K562 (cell line): ENCODE data around the gene QRFP. TPM values are rescaled to one million over a fixed set of nuclear protein-coding genes. Genes with fewer than 3 reads are reported as not detected.

Experiments used
- ATAC-seq: fragments of 200-7000 bp; cut with Tn5 transposase; 3 replicates; pipeline ENCODE4 v1.9.1; 2020; ENCODE audit warnings: moderate library complexity
- BruUV-seq: library from RNA; stranded (reverse); fragments of 400-500 nt; replicated peaks from 2 replicates; lab custom pipeline; 2021; lab: Mats Ljungman, UMichigan
- CTCF ChIA-PET: fragments of 300-600 bp; formaldehyde crosslinking; extraction: SDS; loops from one replicate; lab custom pipeline; 2021; ENCODE audit warnings: low intra/inter-chr PET ratio; lab: Yijun Ruan, JAX
- POLR2A ChIA-PET: fragments of 300-600, 350-650 bp; sonication (Branson Sonifier 250); formaldehyde crosslinking; extraction: SDS; loops from one replicate; lab custom pipeline; 2021; ENCODE audit warnings: antibody characterized with exemption, inconsistent platforms; lab: Yijun Ruan, JAX
- DNase-seq, 4 experiments: peaks; one replicate each; pipeline versions ENCODE4 v3.0.0 to v3.0.0-alpha.2; 2011 to 2018; ENCODE audit warnings: low spot score in 3 of 4, mixed read lengths in 3 of 4; ENCODE audit errors: extremely low read depth in 1 of 4
- FAIRE-seq: peaks from 2 replicates; lab custom pipeline; 2011; peaks lifted over from hg19 to GRCh38; lab: Jason Lieb, UNC
- H2AFZ ChIP-seq: 2 replicates; pipeline ENCODE4 v1.6.0; 2011; ENCODE audit warnings: low read depth, low read length, control low read depth, inconsistent platforms
- H3K27ac ChIP-seq: fragments of 200-600 bp; 3 replicates; pipeline ENCODE4 v1.8.0; 2011; ENCODE audit warnings: low read depth, mild to moderate bottlenecking, control low read depth, inconsistent platforms, low read length, moderate library complexity, mixed read lengths; ENCODE audit errors: extremely low read depth
- H3K27me3 ChIP-seq, 2 experiments: fragments of 300-600 bp in 1 of 2; 2 replicates in 1 of 2; 3 replicates in 1 of 2; pipeline versions ENCODE4 v1.6.0 to v1.8.0; 2011; ENCODE audit warnings: inconsistent platforms in 2 of 2, low read length in 2 of 2, mild to moderate bottlenecking in 1 of 2, mixed read lengths in 1 of 2, moderate library complexity in 1 of 2; ENCODE audit not compliant: control insufficient read depth in 2 of 2, insufficient read depth in 2 of 2
- H3K36me3 ChIP-seq: fragments of 300-600 bp; 3 replicates; pipeline ENCODE4 v1.8.0; 2011; ENCODE audit warnings: mild to moderate bottlenecking, low read length, inconsistent platforms; ENCODE audit not compliant: control insufficient read depth, insufficient read depth
- H3K4me1 ChIP-seq, 2 experiments: fragments of 200-600 bp in 1 of 2; replicated peaks in 1 of 2; 2 replicates in 1 of 2; 3 replicates in 1 of 2; pipeline versions ENCODE4 v1.5.1 to v1.8.0; 2011; ENCODE audit warnings: inconsistent platforms in 2 of 2, low read length in 2 of 2, mild to moderate bottlenecking in 1 of 2, mixed read lengths in 1 of 2, moderate library complexity in 1 of 2; ENCODE audit not compliant: control insufficient read depth in 2 of 2, insufficient read depth in 2 of 2
- H3K4me2 ChIP-seq: 2 replicates; pipeline ENCODE4 v1.6.1; 2011; ENCODE audit warnings: low read length, control low read depth, inconsistent platforms, mixed read lengths; ENCODE audit not compliant: insufficient read depth
- H3K4me3 ChIP-seq: fragments of 200-600 bp; sonication (generic), shearing (Covaris generic); 2 replicates; pipeline ENCODE4 v1.5.1; 2016; ENCODE audit warnings: control low read depth, inconsistent platforms
- H3K79me2 ChIP-seq: fragments of 200-600 bp; 3 replicates; pipeline ENCODE4 v1.8.0; 2011; ENCODE audit warnings: low read length, inconsistent platforms; ENCODE audit not compliant: control insufficient read depth, insufficient read depth
- H3K9ac ChIP-seq, 2 experiments: 2 replicates each; pipeline versions ENCODE4 v1.6.0 to v1.6.1; 2011; ENCODE audit warnings: low read depth in 2 of 2, low read length in 2 of 2, control low read depth in 1 of 2, inconsistent platforms in 1 of 2, mild to moderate bottlenecking in 1 of 2, mixed read lengths in 1 of 2; ENCODE audit not compliant: insufficient read depth in 1 of 2
- H3K9me1 ChIP-seq: one replicate; pipeline ENCODE4 v1.6.0; 2011; ENCODE audit warnings: inconsistent platforms, mild to moderate bottlenecking, low read length, moderate library complexity; ENCODE audit not compliant: control insufficient read depth, insufficient read depth
- H3K9me3 ChIP-seq: replicated peaks from 2 replicates; pipeline ENCODE4 v1.5.1; 2011; ENCODE audit warnings: low read depth, low read length, inconsistent platforms; ENCODE audit not compliant: control insufficient read depth, insufficient read depth
- H4K20me1 ChIP-seq: replicated peaks from 2 replicates; pipeline ENCODE4 v1.6.1; 2011; ENCODE audit warnings: low read length, inconsistent platforms, mixed read lengths; ENCODE audit not compliant: control insufficient read depth, insufficient read depth
- CREM ChIP-seq: IDR thresholded peaks from 2 replicates; pipeline ENCODE4 v1.6.1; 2014; ENCODE audit warnings: antibody characterized with exemption, low read depth
- FOXA3 ChIP-seq, 2 experiments: fragments of 450-650 bp in 1 of 2; sonication (generic) in 1 of 2; formaldehyde crosslinking; IDR thresholded peaks in 1 of 2; conservative IDR thresholded peaks in 1 of 2; 2 replicates each; pipeline versions ENCODE4 v1.4.0 to v1.8.0; 2020 to 2022; ENCODE audit warnings: mild to moderate bottlenecking in 2 of 2, missing genetic modification reagents in 1 of 2
- FOXJ2 ChIP-seq: fragments of 200-800 bp; sonication (Bioruptor generic); IDR thresholded peaks from 2 replicates; pipeline ENCODE4 v1.6.1; 2016; ENCODE audit warnings: missing genetic modification characterization, missing compliant biosample characterization
- HNRNPH1 ChIP-seq: fragments of 200-400 bp; formaldehyde crosslinking; optimal IDR thresholded peaks from 2 replicates; pipeline ENCODE3; 2017; ENCODE audit warnings: low read depth, mild to moderate bottlenecking, low read length, moderate library complexity
- SMC3 ChIP-seq: conservative IDR thresholded peaks from 2 replicates; pipeline ENCODE4 v1.6.1; 2011; ENCODE audit warnings: low read depth, low read length, improper control_type of control experiment; ENCODE audit not compliant: insufficient read depth
- TFAM ChIP-seq: fragments of 250-450 bp; sonication (Bioruptor Pico); conservative IDR thresholded peaks from 2 replicates; pipeline ENCODE4 v1.5.0; 2021; ENCODE audit warnings: mild to moderate bottlenecking, moderate library complexity
- ZC3H4 ChIP-seq: sonication (generic); formaldehyde crosslinking; IDR thresholded peaks from 2 replicates; pipeline ENCODE4 v1.9.0; 2021; ENCODE audit warnings: missing genetic modification reagents, borderline replicate concordance
- ZKSCAN1 ChIP-seq: fragments of 150-350 bp; IDR thresholded peaks from 2 replicates; pipeline ENCODE4 v1.6.1; 2016; ENCODE audit warnings: low read depth, low read length
- ZNF174 ChIP-seq: fragments of 250-450 bp; sonication (Bioruptor Pico); IDR thresholded peaks from 2 replicates; pipeline ENCODE4 v1.4.0; 2020; ENCODE audit warnings: mild to moderate bottlenecking
- ZNF274 ChIP-seq: IDR thresholded peaks from 2 replicates; pipeline ENCODE4 v1.6.1; 2011; ENCODE audit warnings: low read depth, mild to moderate bottlenecking, low read length, moderate library complexity, borderline replicate concordance
- WGBS: fragments of 100-300 bp; shearing (Covaris generic); methylation state at CpG from one replicate; pipeline ENCODE4 v1.1.6; 2016; ENCODE audit warnings: low coverage, mixed read lengths; ENCODE audit not compliant: insufficient coverage; ENCODE audit errors: missing lambda C conversion rate; 5-methylcytosine and 5-hydroxymethylcytosine counted together
- in situ Hi-C: fragments of 300-500 bp; cut with MboI; formaldehyde crosslinking; loops from 4 replicates; pipeline ENCODE4 v1.15.0; 2018; ENCODE audit warnings: inconsistent platforms, mixed read lengths
- intact Hi-C: fragments of 100-400 bp; cut with micrococcal nuclease; formaldehyde crosslinking; loops from 2 replicates; pipeline ENCODE4 v1.14.2; 2022
- polyA plus RNA-seq, 8 experiments: library from polyadenylated mRNA; depleted of rRNA in 4 of 8; stranded (reverse) in 5 of 8; unstranded in 3 of 8; fragments of >200 nt; fragmentation: Nextera tagmentation in 2 of 8; fragmentation: Illumina TruSeq in 1 of 8; extraction: Ambion mirVana in 2 of 8; extraction: Trizol in 1 of 8; gene quantifications; 2 replicates each; pipeline versions ENCODE4 v1.2.1 to v1.2.3, GENCODE V29; 2011 to 2014; ENCODE audit warnings: inconsistent platforms in 1 of 8, missing spikeins in 1 of 8
- total RNA-seq, 7 experiments: library from RNA; depleted of rRNA in 6 of 7; stranded (reverse); fragments of >200 nt in 6 of 7; fragmentation: Illumina TruSeq in 2 of 7; extraction: Trizol in 2 of 7; gene quantifications; 2 replicates each; pipeline versions ENCODE4 v1.2.1 to v1.2.3, GENCODE V29; 2011 to 2021; ENCODE audit warnings: low replicate concordance in 1 of 7
- TF ChIP-seq, protein P1 (sequence below): fragments of 250-450 bp; sonication (Bioruptor Pico); IDR thresholded peaks from 2 replicates; pipeline ENCODE4 v1.5.0; 2021
- TF ChIP-seq, protein P2 (sequence below): sonication (generic); formaldehyde crosslinking; IDR thresholded peaks from 2 replicates; pipeline ENCODE4 v1.8.1; 2022; ENCODE audit warnings: missing genetic modification reagents
- TF ChIP-seq, protein P3 (sequence below): fragments of 250-450 bp; sonication (Bioruptor Pico); IDR thresholded peaks from 2 replicates; pipeline ENCODE4 v1.5.0; 2022; ENCODE audit warnings: mild to moderate bottlenecking
- TF ChIP-seq, protein P4 (sequence below): fragments of 250-450 bp; sonication (Bioruptor Pico); IDR thresholded peaks from 2 replicates; pipeline ENCODE4 v1.5.0; 2021; ENCODE audit warnings: mild to moderate bottlenecking, borderline replicate concordance

The QRFP gene
- total and polyA plus RNA-seq, 9 of the 15 experiments (the other 6 are each of a cell fraction or from before 2014, with no cell fraction given): not detected

DNA sequence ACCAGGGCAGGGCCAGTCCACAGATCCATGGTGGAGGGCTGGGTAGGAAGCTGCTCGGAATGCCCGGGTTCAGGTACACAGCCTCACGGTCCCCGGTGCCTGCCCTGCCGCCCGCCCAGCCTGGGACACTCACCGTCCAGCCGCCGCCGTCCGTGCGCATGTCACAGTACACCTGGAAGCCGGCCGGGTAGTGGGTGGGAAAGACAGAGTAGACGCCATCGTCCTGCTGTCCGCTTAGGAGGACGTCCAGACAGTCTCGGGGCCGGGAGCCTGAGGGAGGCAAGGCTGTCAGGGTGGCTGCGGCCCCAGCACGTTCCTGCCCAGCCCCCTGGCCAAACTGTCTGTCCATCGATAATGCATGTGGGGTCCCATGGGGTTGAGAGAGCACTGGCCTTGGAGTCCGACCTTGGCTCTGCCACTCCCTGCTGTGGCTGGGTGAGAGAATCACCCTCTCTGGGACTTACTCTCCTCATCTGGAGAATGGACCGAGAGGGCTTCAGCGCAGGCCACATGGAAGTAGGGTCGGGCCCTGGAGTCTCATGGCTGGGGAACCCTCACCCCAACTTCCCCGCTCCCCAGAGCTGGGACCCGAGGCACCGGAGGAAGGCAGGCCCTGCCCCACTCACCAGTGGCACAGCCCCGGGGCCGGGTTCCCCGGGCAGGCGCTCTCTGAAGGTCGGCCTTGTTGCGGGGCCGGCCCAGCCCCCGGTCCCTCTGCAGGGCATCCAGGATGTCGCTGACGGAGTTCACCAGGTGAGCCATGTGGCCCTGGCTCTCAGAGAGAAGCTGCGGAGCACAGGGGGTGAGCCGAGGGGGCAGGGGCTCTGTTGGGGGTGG is 27.2 kb upstream of the QRFP start:
- ChIA-PET POLR2A (interaction anchor here (0.5 to 26.8 kb wide), 7 partner anchors 1 to 75 kb away, joined by 3 to 582 read pairs (median 4); no protein-coding TSS in a partner anchor), CTCF (interaction anchor here (0.6 kb wide), 1 partner anchor 86 kb away, joined by 3 read pairs; no protein-coding TSS in a partner anchor)
- Histone ChIP-seq H3K27ac (no peak overlapping the region), H3K9ac (peak overlapping the region in 1 of 2 experiments; percentile 13; a peak in 1 of 4 replicates), H3K4me1 (peaks cover 0 to 49% of the 10 kb centered on the region in 2 experiments; a peak in 1 of 5 replicates), H3K4me3 (no peak overlapping the region), H3K4me2 (no peak overlapping the region), H4K20me1 (peaks cover 82% of the 10 kb centered on the region), H3K36me3 (no peaks in the 10 kb centered on the region), H3K27me3 (peaks cover 95 to 100% of the 10 kb centered on the region in 2 experiments), H3K79me2 (no peaks in the 10 kb centered on the region), H3K9me1 (no peaks in the 10 kb centered on the region), H2AFZ (no peak overlapping the region), H3K9me3 (no peaks in the 10 kb centered on the region)
- peak in 2 of 4 experiments; percentile 65 to 75 for DNase-seq
- FAIRE-seq: no peak
- in situ Hi-C loops: no loop called here
- peak; percentile 2; the same call in 2 of the 3 replicates for ATAC-seq
- intact Hi-C loops: no loop called here
- no TSS peak for BruUV-seq
- WGBS: 5% methylated on average over 42 of the region's 42 CpGs
- TF ChIP-seq FOXA3 (CRISPR knock-in tag; conservative IDR thresholded peaks at IDR 0.05 in 1 of 2, IDR thresholded peaks at IDR 0.05 in 1 of 2) (no peak), CREM (no peak), ZC3H4 (no peak), ZNF174 (no peak), ZNF274 (no peak), ZKSCAN1 (0 out of 2 replicates have a peak, but pooled peaks have one; percentile 58), TFAM (CRISPR knock-in tag) (no peak), FOXJ2 (tag) (no peak), HNRNPH1 (no peak), SMC3 (0 out of 2 replicates have a peak, but pooled peaks have one; percentile 14)
- TF ChIP-seq, protein P1, sequence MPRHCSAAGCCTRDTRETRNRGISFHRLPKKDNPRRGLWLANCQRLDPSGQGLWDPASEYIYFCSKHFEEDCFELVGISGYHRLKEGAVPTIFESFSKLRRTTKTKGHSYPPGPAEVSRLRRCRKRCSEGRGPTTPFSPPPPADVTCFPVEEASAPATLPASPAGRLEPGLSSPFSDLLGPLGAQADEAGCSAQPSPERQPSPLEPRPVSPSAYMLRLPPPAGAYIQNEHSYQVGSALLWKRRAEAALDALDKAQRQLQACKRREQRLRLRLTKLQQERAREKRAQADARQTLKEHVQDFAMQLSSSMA (CRISPR knock-in tag): no peak
- TF ChIP-seq, protein P2, sequence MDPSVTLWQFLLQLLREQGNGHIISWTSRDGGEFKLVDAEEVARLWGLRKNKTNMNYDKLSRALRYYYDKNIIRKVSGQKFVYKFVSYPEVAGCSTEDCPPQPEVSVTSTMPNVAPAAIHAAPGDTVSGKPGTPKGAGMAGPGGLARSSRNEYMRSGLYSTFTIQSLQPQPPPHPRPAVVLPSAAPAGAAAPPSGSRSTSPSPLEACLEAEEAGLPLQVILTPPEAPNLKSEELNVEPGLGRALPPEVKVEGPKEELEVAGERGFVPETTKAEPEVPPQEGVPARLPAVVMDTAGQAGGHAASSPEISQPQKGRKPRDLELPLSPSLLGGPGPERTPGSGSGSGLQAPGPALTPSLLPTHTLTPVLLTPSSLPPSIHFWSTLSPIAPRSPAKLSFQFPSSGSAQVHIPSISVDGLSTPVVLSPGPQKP (CRISPR knock-in tag): no peak
- TF ChIP-seq, protein P3, sequence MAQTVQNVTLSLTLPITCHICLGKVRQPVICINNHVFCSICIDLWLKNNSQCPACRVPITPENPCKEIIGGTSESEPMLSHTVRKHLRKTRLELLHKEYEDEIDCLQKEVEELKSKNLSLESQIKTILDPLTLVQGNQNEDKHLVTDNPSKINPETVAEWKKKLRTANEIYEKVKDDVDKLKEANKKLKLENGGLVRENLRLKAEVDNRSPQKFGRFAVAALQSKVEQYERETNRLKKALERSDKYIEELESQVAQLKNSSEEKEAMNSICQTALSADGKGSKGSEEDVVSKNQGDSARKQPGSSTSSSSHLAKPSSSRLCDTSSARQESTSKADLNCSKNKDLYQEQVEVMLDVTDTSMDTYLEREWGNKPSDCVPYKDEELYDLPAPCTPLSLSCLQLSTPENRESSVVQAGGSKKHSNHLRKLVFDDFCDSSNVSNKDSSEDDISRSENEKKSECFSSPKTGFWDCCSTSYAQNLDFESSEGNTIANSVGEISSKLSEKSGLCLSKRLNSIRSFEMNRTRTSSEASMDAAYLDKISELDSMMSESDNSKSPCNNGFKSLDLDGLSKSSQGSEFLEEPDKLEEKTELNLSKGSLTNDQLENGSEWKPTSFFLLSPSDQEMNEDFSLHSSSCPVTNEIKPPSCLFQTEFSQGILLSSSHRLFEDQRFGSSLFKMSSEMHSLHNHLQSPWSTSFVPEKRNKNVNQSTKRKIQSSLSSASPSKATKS (CRISPR knock-in tag): no peak
- TF ChIP-seq, protein P4, sequence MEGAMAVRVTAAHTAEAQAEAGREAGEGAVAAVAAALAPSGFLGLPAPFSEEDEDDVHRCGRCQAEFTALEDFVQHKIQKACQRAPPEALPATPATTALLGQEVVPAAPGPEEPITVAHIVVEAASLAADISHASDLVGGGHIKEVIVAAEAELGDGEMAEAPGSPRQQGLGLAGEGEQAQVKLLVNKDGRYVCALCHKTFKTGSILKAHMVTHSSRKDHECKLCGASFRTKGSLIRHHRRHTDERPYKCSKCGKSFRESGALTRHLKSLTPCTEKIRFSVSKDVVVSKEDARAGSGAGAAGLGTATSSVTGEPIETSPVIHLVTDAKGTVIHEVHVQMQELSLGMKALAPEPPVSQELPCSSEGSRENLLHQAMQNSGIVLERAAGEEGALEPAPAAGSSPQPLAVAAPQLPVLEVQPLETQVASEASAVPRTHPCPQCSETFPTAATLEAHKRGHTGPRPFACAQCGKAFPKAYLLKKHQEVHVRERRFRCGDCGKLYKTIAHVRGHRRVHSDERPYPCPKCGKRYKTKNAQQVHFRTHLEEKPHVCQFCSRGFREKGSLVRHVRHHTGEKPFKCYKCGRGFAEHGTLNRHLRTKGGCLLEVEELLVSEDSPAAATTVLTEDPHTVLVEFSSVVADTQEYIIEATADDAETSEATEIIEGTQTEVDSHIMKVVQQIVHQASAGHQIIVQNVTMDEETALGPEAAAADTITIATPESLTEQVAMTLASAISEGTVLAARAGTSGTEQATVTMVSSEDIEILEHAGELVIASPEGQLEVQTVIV (CRISPR knock-in tag): no peak
